Measurements from ENCODE around the gene PPARD.

PPARD gene

DNA sequence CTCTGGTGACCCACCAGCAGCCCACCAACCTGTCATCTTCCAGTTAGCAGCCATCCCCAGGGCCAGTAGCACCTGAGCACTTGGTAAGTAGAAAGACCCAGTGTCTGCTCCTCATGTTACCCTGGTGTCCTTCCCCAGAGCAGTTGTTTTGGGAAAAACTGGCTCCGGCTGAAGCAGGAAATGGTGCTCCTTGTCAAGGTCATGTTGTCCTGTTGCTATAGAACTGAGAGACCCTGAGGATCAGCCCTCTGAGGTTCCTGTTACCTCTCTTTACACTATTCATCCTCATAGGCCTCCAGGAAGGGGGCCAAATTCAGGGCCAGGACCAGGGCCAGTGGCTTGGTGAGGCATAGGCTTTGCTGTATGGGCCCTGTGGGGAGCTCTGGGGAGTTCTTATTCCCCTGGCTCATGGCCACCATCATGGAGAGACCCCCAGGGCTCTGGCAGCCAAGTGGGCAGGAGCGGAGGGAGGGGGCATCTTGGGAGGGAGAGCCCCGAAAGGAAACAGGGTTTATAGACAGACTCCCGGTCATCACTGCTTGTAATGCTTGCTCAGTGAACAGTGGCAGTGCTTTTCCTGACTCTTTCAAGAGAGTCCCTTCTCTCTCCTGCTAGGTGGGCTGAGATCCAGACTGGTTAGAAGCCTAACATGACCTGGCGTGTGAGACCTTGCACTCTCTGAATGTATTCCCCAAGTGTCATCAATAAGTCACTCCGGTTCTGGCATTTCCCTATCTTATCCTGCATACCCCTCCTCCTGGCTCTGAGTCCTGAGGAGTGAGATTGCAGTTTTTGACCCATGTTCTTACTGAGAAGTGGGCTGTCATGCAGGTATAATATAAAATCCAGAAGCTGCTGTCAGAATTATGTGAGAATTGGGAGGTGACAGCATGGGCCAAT lies 50.7 kb downstream of the PPARD start:
- peaks cover 8% of the 10 kb centered on the region; the same call in 1 of the 2 replicates for H3K4me1 ChIP-seq (ENCODE audit: insufficient read depth, low read length)
- no peak overlapping the region for H3K9ac ChIP-seq (ENCODE audit: low read depth, low read length)
- H3K9me3 ChIP-seq (ENCODE audit: control insufficient read depth, insufficient read depth, low read length), result no peaks in the 10 kb centered on the region
- H3K36me3 ChIP-seq (ENCODE audit: insufficient read depth, low read length), result no peaks in the 10 kb centered on the region

DNA sequence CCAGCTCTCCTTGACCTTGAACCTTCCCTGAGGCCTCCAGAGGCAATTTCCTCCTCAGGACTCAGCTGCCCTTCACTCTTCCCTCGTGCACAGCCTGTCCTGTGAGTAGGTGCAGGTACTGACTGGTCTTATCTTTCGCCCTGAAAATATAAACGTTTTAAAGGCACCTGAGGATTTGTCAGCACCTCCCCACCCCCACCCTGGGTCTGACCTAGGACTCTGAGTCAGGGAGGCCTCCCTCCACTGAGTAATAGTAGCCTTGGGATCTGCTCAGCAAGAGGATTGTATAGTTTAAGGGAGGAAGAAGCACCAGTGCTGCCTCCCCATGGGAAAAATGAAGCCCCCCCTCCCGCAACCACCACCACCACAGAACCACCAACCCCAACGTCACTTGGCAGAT lies 54.6 kb downstream of the PPARD start:
- H3K9ac ChIP-seq (ENCODE audit: low read depth, low read length), result no peak overlapping the region
- H3K4me1 ChIP-seq (ENCODE audit: insufficient read depth, low read length), result peaks cover 8% of the 10 kb centered on the region; the same call in 1 of the 2 replicates

GRCh38 chr6:35397806-35398418 lies 55.6 kb downstream of the PPARD start:
- Histone ChIP-seq H3K9me3 (ENCODE audit: control insufficient read depth, insufficient read depth, low read length) (no peaks in the 10 kb centered on the region), H3K36me3 (ENCODE audit: insufficient read depth, low read length) (no peaks in the 10 kb centered on the region), H3K9ac (ENCODE audit: low read depth, low read length) (no peak overlapping the region), H3K4me1 (ENCODE audit: insufficient read depth, low read length) (peaks cover 8% of the 10 kb centered on the region; the same call in 1 of the 2 replicates)

More for the DNA sequence above, 54.6 kb downstream of the PPARD start:
- no peaks in the 10 kb centered on the region for H3K36me3 ChIP-seq (ENCODE audit: insufficient read depth, low read length)
- no peaks in the 10 kb centered on the region for H3K9me3 ChIP-seq (ENCODE audit: control insufficient read depth, insufficient read depth, low read length)

GRCh38 chr6:35398526-35398925 lies 56.2 kb downstream of the PPARD start:
- no peaks in the 10 kb centered on the region for H3K36me3 ChIP-seq (ENCODE audit: insufficient read depth, low read length)
- peaks cover 8% of the 10 kb centered on the region; the same call in 1 of the 2 replicates for H3K4me1 ChIP-seq (ENCODE audit: insufficient read depth, low read length)
- H3K9me3 ChIP-seq (ENCODE audit: control insufficient read depth, insufficient read depth, low read length), result no peaks in the 10 kb centered on the region
- no peak overlapping the region for H3K9ac ChIP-seq (ENCODE audit: low read depth, low read length)

DNA sequence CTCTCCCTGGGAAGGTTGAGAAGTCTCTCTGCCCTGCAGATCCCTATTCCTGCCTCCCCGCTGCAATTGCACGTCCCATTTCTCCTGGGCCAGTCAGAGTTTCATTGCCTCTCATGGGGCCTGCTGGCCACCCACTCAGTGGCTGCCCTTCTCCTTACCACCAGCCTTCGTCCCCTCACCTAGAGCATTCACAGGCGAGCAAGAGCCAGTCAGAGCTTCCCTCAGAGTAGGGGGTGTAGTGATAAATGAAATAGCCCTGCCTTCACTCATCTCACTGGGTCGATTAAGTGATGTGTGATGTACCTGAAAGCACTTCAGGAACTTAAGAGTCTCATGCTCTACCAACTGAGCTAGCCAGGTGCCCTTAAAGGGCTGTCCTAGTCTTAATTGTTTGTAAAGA lies 57.8 kb downstream of the PPARD start:
- H3K4me1 ChIP-seq (ENCODE audit: insufficient read depth, low read length), result peaks cover 8% of the 10 kb centered on the region; the same call in 1 of the 2 replicates
- H3K9ac ChIP-seq (ENCODE audit: low read depth, low read length), result no peak overlapping the region
- no peaks in the 10 kb centered on the region for H3K36me3 ChIP-seq (ENCODE audit: insufficient read depth, low read length)
- no peaks in the 10 kb centered on the region for H3K9me3 ChIP-seq (ENCODE audit: control insufficient read depth, insufficient read depth, low read length)

DNA sequence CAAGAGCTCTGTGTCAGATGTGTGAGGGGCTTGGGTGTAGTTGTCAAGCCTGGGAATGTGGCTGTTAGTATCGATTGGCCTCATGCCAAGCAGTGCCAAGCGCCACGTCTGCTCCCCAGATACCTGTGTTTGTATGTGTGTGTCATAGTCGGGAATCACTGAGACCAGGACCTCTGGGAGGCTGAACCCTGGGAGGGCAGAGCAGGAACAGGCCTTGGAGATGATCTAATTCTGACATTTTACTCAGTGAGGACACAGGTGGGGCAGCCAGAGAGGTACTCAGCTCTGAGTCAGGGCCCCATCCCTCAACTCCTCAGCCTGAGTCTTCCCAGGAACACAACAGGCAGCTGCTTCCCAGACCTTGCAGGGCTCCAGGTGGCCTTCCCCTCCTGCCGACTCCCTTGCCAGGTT lies 58.5 kb downstream of the PPARD start:
- no peaks in the 10 kb centered on the region for H3K9me3 ChIP-seq (ENCODE audit: control insufficient read depth, insufficient read depth, low read length)
- no peak overlapping the region for H3K9ac ChIP-seq (ENCODE audit: low read depth, low read length)
- H3K36me3 ChIP-seq (ENCODE audit: insufficient read depth, low read length), result no peaks in the 10 kb centered on the region
- H3K4me1 ChIP-seq (ENCODE audit: insufficient read depth, low read length), result peaks cover 8% of the 10 kb centered on the region; the same call in 1 of the 2 replicates

DNA sequence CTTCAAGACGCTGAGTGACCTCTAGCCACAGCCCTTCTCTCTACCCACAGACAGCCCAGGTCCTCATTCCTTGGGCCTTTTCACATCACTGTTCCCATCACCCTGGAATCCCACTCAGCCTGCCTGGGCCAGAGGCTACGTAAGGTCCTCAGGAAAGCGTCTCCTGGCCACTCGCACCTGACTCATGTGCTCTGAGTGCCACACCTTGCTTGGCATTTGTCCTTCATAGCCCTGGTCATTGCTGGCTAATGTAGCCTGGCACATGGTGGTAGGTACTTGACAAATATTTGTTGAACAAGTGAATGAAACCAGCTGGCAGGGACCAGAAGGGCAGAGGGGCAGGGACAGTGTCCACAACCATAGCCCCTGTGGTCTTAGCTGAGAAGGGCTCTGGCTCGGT lies 59.2 kb downstream of the PPARD start:
- Histone ChIP-seq H3K4me1 (ENCODE audit: insufficient read depth, low read length) (peaks cover 8% of the 10 kb centered on the region; the same call in 1 of the 2 replicates), H3K9ac (ENCODE audit: low read depth, low read length) (no peak overlapping the region), H3K9me3 (ENCODE audit: control insufficient read depth, insufficient read depth, low read length) (no peaks in the 10 kb centered on the region), H3K36me3 (ENCODE audit: insufficient read depth, low read length) (no peaks in the 10 kb centered on the region)

- Histone ChIP-seq H3K4me1 (ENCODE audit: insufficient read depth, low read length) (0 out of 2 replicates have a peak, but pooled peaks cover 2% of the 10 kb centered on the region), H3K36me3 (ENCODE audit: insufficient read depth, low read length) (no peaks in the 10 kb centered on the region), H3K9me3 (ENCODE audit: control insufficient read depth, insufficient read depth, low read length) (no peaks in the 10 kb centered on the region), H3K9ac (ENCODE audit: low read depth, low read length) (no peak overlapping the region)
Measured at GRCh38 chr6:35402136-35402855, 59.9 kb downstream of the PPARD start.

- no peaks in the 10 kb centered on the region for H3K4me1 ChIP-seq (ENCODE audit: insufficient read depth, low read length)
- no peaks in the 10 kb centered on the region for H3K9me3 ChIP-seq (ENCODE audit: control insufficient read depth, insufficient read depth, low read length)
- H3K9ac ChIP-seq (ENCODE audit: low read depth, low read length), result no peak overlapping the region
- no peaks in the 10 kb centered on the region for H3K36me3 ChIP-seq (ENCODE audit: insufficient read depth, low read length)
Measured at GRCh38 chr6:35402856-35403191, 60.5 kb downstream of the PPARD start.

DNA sequence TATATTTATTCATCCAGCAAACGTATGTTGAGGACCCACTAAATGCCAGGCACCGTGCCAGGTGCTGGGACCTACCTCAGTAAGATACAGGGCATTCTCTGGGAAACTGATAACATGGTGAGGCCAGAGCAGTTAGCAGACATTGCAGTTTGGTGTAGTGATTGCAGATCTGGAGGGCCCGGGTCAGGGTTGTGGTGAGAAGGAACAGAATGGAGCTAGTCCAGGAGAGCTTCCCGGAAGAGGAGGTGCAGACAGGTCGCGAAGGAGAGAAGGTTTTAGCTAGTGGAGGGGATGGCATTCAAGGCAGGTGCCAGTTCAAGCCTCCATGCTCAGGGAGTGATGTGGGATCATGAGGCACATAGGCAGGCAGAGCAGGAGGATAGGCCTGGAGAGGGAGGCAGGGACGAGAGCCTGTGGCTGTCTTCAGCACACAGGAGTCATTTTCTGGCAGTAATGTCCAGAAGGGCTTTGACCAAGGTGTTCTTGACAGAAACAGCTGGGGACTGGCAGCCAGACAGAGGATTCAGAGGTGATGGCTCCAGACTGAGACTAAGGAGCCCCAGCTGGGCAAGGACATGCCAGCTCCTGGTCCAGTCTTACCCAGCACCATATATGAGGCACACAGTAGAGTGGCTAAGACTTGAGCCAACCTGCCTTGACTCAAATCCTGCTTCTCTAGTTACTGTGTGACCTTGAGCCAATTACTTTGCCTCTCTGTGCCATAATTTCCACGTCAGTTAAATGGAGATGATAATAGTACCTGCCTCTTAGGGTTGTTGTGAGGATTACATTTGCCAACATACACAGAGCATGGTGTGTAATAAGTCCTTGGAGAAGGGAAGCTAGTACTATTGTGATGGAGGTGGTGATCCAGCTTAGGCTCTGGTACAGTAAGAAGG lies 61.4 kb downstream of the PPARD start:
- no peaks in the 10 kb centered on the region for H3K36me3 ChIP-seq (ENCODE audit: insufficient read depth, low read length)
- no peaks in the 10 kb centered on the region for H3K4me1 ChIP-seq (ENCODE audit: insufficient read depth, low read length)
- H3K9ac ChIP-seq (ENCODE audit: low read depth, low read length), result no peak overlapping the region
- no peaks in the 10 kb centered on the region for H3K9me3 ChIP-seq (ENCODE audit: control insufficient read depth, insufficient read depth, low read length)

DNA sequence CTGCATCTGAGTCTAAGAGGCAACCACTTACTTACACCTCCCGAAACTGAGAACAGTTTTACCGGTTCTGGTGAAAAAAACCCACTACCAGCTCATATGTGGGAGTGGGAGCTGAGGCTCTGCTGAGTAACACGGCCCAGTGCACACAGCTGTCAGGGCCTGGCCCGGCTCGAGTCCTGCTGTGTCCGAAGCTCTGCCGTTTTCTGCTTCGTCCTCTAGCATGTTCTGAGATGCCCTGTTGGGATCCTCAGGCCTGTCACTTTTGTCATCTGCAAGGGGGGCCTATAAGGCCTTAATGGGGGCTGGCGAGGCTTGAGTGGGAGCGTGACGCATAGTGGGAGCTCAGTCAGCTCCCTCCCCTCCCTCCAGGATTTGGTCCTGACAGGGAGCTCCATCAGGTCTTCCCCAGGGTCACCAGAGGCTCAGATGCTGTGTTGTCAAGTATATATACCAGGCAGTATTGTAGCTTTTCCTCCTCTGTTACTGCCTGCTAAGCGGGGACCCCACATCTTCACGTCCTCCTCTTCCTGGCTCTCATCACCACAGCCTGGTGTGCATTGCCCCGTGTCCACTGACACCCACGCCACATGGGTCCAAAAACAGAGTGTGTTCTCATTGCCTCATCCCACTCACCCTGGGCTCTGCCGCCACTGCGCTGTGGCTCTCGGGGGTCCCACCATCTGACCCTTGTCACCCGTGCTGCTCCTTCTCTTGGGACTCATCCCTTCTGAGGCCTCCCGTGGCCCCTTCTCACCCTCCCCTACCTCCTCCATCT lies 64.5 kb downstream of the PPARD start:
- Histone ChIP-seq H3K4me1 (ENCODE audit: insufficient read depth, low read length) (no peaks in the 10 kb centered on the region), H3K9me3 (ENCODE audit: control insufficient read depth, insufficient read depth, low read length) (no peaks in the 10 kb centered on the region), H3K36me3 (ENCODE audit: insufficient read depth, low read length) (no peaks in the 10 kb centered on the region), H3K9ac (ENCODE audit: low read depth, low read length) (no peak overlapping the region)

DNA sequence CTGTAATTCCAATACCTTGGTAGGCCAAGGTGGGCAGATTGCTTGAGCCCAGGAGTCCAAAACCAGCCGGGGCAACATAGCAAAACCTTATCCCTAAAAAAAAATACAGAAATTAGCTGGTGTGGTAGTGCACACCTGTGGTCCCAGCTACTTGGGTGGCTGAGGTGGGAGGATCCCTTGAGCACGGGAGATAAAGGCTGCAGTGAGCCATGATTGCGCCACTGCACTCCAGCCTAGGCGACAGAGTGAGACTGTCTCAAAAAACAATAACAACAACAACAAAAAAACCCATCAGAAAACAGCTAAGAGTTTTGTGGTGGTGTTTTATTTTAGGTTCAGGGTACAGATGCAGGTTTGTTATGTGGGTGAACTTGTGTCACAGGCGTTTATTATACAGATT lies 66.9 kb downstream of the PPARD start:
- Histone ChIP-seq H3K36me3 (ENCODE audit: insufficient read depth, low read length) (no peaks in the 10 kb centered on the region), H3K4me1 (ENCODE audit: insufficient read depth, low read length) (no peaks in the 10 kb centered on the region), H3K9me3 (ENCODE audit: control insufficient read depth, insufficient read depth, low read length) (no peaks in the 10 kb centered on the region), H3K9ac (ENCODE audit: low read depth, low read length) (no peak overlapping the region)

- Histone ChIP-seq H3K9me3 (ENCODE audit: control insufficient read depth, insufficient read depth, low read length) (no peaks in the 10 kb centered on the region), H3K4me1 (ENCODE audit: insufficient read depth, low read length) (no peaks in the 10 kb centered on the region), H3K36me3 (ENCODE audit: insufficient read depth, low read length) (no peaks in the 10 kb centered on the region), H3K9ac (ENCODE audit: low read depth, low read length) (no peak overlapping the region)
Measured at GRCh38 chr6:35410131-35410530, 67.8 kb downstream of the PPARD start.
